GM12864 (cell line): Measurements from ENCODE around the gene MCAT.

Experiments
- DNase-seq: peaks from one replicate; pipeline ENCODE4 v3.0.0-alpha.2; 2011; ENCODE audit warnings: low read depth
- H3K4me3 ChIP-seq: 2 replicates; pipeline ENCODE4 v1.5.1; 2011; ENCODE audit warnings: mild to moderate bottlenecking, low read depth, low read length, control low read depth
- CTCF ChIP-seq: IDR thresholded peaks from 2 replicates; pipeline ENCODE4 v1.5.1; 2011; ENCODE audit warnings: low read depth, mild to moderate bottlenecking, moderate library complexity, low read length, control low read depth, inconsistent platforms; ENCODE audit errors: missing control alignments

MCAT gene

GRCh38 chr22:43185860-43186261 is 42.7 kb upstream of the MCAT start:
- no peak for TF ChIP-seq CTCF
- H3K4me3 ChIP-seq = peak overlapping the region; percentile 66
- no peak for DNase-seq

- H3K4me3 ChIP-seq = no peak overlapping the region
- TF ChIP-seq CTCF = no peak
- no peak for DNase-seq
Measured at GRCh38 chr22:43183496-43184277, 40.5 kb upstream of the MCAT start.

GRCh38 chr22:43182726-43183125 is 39.5 kb upstream of the MCAT start:
- no peak for DNase-seq
- TF ChIP-seq CTCF = no peak
- no peak overlapping the region for H3K4me3 ChIP-seq

GRCh38 chr22:43182118-43182517 is 38.9 kb upstream of the MCAT start:
- TF ChIP-seq CTCF = no peak
- H3K4me3 ChIP-seq = no peak overlapping the region
- no peak for DNase-seq

GRCh38 chr22:43181321-43182076 is 38.3 kb upstream of the MCAT start:
- TF ChIP-seq CTCF = no peak
- H3K4me3 ChIP-seq = no peak overlapping the region
- DNase-seq = no peak

GRCh38 chr22:43180670-43181069 is 37.5 kb upstream of the MCAT start:
- H3K4me3 ChIP-seq = no peak overlapping the region
- no peak for TF ChIP-seq CTCF

More at GRCh38 chr22:43180670-43181069, 37.5 kb upstream of the MCAT start:
- DNase-seq = no peak
